ENCODE measurements around the gene TIMM9.
"Not testable (repeated sequence)": the region's sequence is repeated elsewhere in the genome, so short reads cannot be mapped to it uniquely, and the experiment has no call there.

TIMM9 gene

GRCh38 chr14:58367296-58367695 is 60.0 kb downstream of the TIMM9 start:
- DNase-seq (ENCODE audit: extremely low read depth, low read depth) = no peak
- TF ChIP-seq, protein P1, sequence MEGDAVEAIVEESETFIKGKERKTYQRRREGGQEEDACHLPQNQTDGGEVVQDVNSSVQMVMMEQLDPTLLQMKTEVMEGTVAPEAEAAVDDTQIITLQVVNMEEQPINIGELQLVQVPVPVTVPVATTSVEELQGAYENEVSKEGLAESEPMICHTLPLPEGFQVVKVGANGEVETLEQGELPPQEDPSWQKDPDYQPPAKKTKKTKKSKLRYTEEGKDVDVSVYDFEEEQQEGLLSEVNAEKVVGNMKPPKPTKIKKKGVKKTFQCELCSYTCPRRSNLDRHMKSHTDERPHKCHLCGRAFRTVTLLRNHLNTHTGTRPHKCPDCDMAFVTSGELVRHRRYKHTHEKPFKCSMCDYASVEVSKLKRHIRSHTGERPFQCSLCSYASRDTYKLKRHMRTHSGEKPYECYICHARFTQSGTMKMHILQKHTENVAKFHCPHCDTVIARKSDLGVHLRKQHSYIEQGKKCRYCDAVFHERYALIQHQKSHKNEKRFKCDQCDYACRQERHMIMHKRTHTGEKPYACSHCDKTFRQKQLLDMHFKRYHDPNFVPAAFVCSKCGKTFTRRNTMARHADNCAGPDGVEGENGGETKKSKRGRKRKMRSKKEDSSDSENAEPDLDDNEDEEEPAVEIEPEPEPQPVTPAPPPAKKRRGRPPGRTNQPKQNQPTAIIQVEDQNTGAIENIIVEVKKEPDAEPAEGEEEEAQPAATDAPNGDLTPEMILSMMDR (IDR thresholded peaks at IDR 0.05; ENCODE audit: low read depth, low read length) = no peak

DNA sequence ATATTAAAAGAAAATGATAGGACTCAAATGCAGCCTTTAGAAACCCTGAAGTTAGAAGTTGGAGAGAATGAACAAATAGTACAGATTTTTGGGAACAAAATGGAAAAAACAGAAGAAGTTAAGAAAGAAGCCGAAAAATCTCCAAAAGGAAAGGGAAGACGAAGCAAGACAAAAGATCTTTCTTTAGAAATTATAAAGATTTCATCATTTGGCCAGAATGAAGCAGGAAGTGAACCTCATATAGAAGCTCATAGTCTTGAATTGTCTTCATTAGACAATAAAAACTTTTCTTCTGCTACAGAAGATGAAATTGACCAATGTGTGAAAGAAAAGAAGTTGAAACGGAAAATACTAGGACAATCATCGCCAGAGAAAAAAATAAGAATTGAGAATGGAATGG is 63.0 kb downstream of the TIMM9 start:
- DNase-seq (ENCODE audit: extremely low read depth, low read depth) = no peak
- TF ChIP-seq, protein P1 (IDR thresholded peaks at IDR 0.05; ENCODE audit: low read depth, low read length) = no peak

DNA sequence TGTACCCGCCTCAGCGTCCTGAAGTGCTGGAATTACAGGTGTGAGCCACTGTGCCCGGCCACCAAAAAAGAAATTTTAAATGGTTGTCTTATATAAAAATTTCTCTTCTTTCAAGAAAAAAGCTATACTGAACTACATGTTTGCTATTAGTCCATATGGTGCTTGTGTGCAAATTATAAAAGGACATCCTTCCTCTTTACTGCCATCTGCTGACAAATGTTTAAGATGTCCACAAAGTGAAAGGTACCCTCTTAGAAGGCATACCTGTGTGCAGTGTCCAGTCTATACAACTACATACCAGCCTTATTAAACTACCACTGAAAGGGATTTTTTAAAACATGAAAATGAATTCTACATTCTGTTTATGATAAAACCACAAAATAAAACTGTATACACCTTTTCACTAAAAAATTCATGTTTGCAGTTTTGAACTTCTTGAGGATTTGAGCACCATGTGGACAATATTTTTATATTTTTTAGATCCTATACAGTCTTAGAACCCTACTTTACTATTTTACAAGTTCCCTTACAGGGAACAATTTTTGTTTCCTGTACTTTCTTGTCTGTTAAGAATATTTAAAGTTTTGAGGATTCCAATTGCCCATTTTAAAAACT is 64.4 kb downstream of the TIMM9 start:
- TF ChIP-seq, protein P1 (IDR thresholded peaks at IDR 0.05; ENCODE audit: low read depth, low read length) = peak; percentile 5
- DNase-seq (ENCODE audit: extremely low read depth, low read depth) = no peak

DNA sequence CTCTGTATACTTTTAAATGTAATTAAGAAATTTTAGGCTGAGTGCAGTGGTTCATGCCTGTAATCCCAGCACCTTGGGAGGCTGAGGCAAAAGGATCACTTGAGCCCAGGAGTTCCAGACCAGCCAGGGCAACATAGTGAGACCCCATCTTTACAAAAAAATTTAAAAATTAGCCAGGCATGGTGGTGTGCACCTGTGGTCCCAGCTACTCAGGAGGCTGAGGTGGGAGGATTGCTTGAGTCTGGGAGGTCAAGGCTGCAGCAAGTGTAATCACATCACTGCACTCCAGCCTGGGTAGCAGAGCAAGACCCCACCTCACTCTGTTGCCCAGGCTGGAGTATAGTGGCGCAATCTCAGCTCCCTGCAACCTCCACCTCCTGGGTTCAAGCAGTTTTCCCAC is 65.1 kb downstream of the TIMM9 start:
- not testable (repeated sequence) for DNase-seq (ENCODE audit: extremely low read depth, low read depth)
